IgD-negative memory B cell (primary cell): ENCODE measurements around the gene OPRD1. TPM values are rescaled to one million over a fixed set of nuclear protein-coding genes. Genes with fewer than 3 reads are reported as not detected.
A peak's percentile ranks its signal among the peaks of the same experiment; 100 is the strongest.

Experiments
- H3K27ac Mint-ChIP-seq, 3 donors: one replicate each; pipeline ENCODE4 v1.8.0; 2020 to 2022; ENCODE audit warnings: mild to moderate bottlenecking in 3 of 3, mixed read lengths in 3 of 3, moderate library complexity in 1 of 3
- H3K27me3 Mint-ChIP-seq: one replicate; pipeline ENCODE4 v1.8.0; 2021; ENCODE audit warnings: mixed read lengths
- H3K36me3 Mint-ChIP-seq: one replicate; pipeline ENCODE4 v1.8.0; 2020; ENCODE audit warnings: mild to moderate bottlenecking, mixed read lengths
- H3K4me1 Mint-ChIP-seq, 3 donors: one replicate each; pipeline ENCODE4 v1.8.0; 2020 to 2022; ENCODE audit warnings: mixed read lengths in 3 of 3, mild to moderate bottlenecking in 1 of 3
- H3K4me3 Mint-ChIP-seq, 4 donors: one replicate each; pipeline ENCODE4 v1.8.0; 2020 to 2022; ENCODE audit warnings: mild to moderate bottlenecking in 4 of 4, mixed read lengths in 4 of 4, moderate library complexity in 3 of 4
- H3K9me3 Mint-ChIP-seq, 3 donors: one replicate each; pipeline ENCODE4 v1.8.0; 2020 to 2021; ENCODE audit warnings: mixed read lengths in 3 of 3, mild to moderate bottlenecking in 1 of 3
- polyA plus RNA-seq: library from polyadenylated mRNA; unstranded; fragments of 300-500 nt; fragmentation: Illumina TruSeq; gene quantifications from one replicate; pipeline ENCODE4 v1.2.3, GENCODE V29; 2021

Gene OPRD1
- polyA plus RNA-seq, 1 donor from 2014 or later = 0.03 TPM

- H3K4me1 Mint-ChIP-seq = peaks cover 31 to 46% (median 43%) of the 10 kb centered on the region in 3 donors
- peak within 1 kb of the TSS; percentile 94 to 98 (median 98) for H3K4me3 Mint-ChIP-seq
- no peaks in the 10 kb centered on the region for H3K27me3 Mint-ChIP-seq
- peaks cover 2% of the 10 kb centered on the region for H3K36me3 Mint-ChIP-seq
- H3K9me3 Mint-ChIP-seq = no peaks in the 10 kb centered on the region
- H3K27ac Mint-ChIP-seq = peak within 1 kb of the TSS; percentile 95 to 97 (median 96)
These were observed 102.5 kb downstream of the OPRD1 start, which contains the start of gene EPB41 for GRCh38 chr1:28914228-28915030. Gene EPB41 (plus strand): TSS chr1:28914569. CDS start chr1:28987438, 72,869 bp downstream.

GRCh38 chr1:28915031-28915895 lies 103.3 kb downstream of the OPRD1 start:
- Mint-ChIP-seq H3K4me3 (peak overlapping the region; percentile 94 to 98 (median 98)), H3K4me1 (peaks cover 32 to 52% (median 45%) of the 10 kb centered on the region in 3 donors), H3K36me3 (peaks cover 2% of the 10 kb centered on the region), H3K27ac (peak overlapping the region; percentile 95 to 97 (median 96)), H3K27me3 (no peaks in the 10 kb centered on the region), H3K9me3 (no peaks in the 10 kb centered on the region)

DNA sequence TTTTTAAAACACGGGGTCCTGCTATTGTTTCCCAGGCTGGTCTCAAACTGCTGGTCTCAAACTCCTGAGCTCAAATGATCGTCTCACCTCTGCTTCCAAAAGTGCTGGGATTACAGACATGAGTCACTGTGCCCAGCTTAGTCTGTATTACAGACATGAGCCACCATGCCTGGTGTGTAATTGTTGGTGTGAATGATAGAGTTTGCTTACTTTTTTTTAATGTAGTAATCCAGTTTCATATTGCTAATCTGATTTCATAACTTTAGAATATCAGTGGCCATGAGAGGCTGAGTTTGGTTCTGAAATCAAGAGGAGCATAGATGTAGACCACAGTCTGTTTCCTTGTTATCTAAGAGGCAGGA lies 105.8 kb downstream of the OPRD1 start:
- H3K27ac Mint-ChIP-seq = peak overlapping the region in 1 of 3 donors; percentile 95

More for the DNA sequence above, 105.8 kb downstream of the OPRD1 start:
- Mint-ChIP-seq H3K4me3 (peak overlapping the region; percentile 34 to 66 (median 48)), H3K36me3 (peaks cover 5% of the 10 kb centered on the region), H3K4me1 (peaks cover 35 to 53% (median 53%) of the 10 kb centered on the region in 3 donors), H3K9me3 (no peaks in the 10 kb centered on the region), H3K27me3 (no peaks in the 10 kb centered on the region)

Other genes with a start within 250 kb of the OPRD1 start
- gene RAB42, start 219.9 kb upstream of the OPRD1 start, polyA plus RNA-seq = not detected
- 37.5 TPM for gene TAF12, start 169.1 kb upstream of the OPRD1 start, polyA plus RNA-seq
- gene RNU11, start 163.6 kb upstream of the OPRD1 start, polyA plus RNA-seq = not detected
- 17.4 TPM for gene GMEB1, start 143.4 kb upstream of the OPRD1 start, polyA plus RNA-seq
- 110 TPM for gene YTHDF2, start 75.2 kb upstream of the OPRD1 start, polyA plus RNA-seq
- gene EPB41, start 102.4 kb downstream of the OPRD1 start, polyA plus RNA-seq = 78.9 TPM